GM19372 (cell line): ENCODE measurements around the gene CNTNAP2.

Experiments
- ATAC-seq: cut with Tn5 transposase; IDR thresholded peaks from one replicate; pipeline ENCODE4 v1.9.1; 2021; ENCODE audit warnings: mild to moderate bottlenecking, low read depth, moderate library complexity; ENCODE audit not compliant: unreplicated experiment

CNTNAP2 gene

DNA sequence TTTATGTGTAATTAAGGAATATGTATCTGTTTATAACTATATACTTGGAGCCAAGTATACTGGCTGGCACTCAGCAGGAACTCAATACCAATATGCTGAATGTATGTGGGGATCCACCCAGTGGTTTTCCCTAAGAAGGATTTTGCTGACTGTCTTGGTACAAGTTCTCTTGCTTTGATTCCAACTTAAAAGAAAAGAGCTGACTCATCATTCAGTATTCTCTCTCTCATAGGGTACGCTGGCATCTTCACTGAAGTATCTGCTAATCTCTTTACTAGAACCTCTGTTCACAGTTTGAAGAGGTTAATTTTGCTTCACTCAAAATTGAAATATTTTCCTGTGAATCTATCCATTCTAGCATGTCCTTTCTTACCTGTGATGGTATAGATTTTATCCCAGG is 1044.8 kb downstream of the CNTNAP2 start:
- ATAC-seq = no peak

DNA sequence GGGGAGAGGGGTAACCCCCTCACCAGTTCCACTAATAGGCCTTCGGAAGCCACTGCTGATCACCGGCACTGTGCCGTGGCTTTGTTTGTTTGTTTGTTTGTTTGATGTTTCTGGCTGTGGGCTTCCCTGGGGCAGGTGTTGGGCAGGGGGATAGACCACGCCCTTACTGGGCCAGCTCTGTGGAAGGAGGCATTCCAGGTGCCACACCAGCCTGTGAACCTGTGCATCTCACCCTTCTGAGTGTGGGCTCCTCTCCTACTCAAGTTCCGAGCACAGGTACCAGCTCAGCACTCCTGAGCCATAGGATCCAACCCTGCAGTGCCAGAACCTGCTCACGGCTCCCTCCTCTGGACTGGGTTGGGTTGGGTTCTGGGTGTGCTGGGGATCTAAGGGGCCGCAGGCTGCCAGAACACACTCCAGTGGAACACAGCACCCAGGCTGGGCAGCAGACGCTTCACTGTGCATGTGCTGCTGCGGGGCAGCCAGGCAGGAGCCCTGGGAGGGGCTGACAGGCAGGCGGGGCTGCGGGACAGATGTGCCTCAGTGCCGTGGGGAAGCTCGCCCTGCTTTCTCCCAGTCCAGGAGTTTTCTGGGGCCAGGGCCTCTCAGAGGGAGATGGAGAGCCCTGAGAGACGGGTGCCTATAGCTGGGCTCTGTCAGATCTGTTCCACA is 1053.9 kb downstream of the CNTNAP2 start:
- ATAC-seq = no peak

DNA sequence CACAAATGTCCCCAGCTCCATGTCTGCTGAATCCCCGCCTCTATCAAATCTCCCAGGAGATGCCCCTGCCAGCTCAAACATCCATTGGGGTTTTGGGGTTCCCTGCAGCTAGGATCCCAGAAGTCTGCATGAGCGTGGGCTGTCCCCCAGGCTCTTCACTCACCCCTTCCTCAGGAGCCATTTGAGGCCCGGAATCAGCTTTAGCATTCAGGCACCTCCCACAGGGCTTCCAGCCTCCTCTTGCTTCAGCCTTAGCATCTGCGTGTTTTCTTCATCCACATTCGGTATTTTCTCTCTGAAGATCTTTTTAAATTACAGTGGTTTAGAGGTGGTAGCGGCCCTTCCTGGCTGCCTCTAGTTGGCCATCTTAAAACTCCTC is 1054.4 kb downstream of the CNTNAP2 start:
- no peak for ATAC-seq

DNA sequence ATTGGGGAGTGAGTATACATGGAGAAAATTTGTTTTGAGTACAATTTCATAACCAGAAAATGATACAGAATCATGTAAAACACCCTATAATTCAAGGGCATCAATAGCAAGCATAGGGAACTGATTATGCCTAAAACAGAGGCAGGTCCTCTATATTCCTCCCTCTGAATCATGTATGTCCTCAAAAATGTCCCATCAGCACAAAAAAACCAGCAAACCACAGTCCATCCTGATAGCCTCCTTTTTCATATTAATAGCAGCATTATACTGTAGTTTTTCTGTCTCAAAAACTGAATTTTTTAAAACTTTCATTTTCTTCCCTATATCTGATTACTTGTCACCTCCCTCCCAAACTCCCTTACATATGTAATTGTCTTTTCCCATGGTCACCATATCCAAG is 1057.3 kb downstream of the CNTNAP2 start:
- ATAC-seq = no peak

GRCh38 chr7:147182874-147183273 is 1066.3 kb downstream of the CNTNAP2 start:
- no peak for ATAC-seq

GRCh38 chr7:147183276-147183675 is 1066.7 kb downstream of the CNTNAP2 start:
- ATAC-seq = no peak

GRCh38 chr7:147188467-147188866 is 1071.9 kb downstream of the CNTNAP2 start:
- ATAC-seq = no peak

DNA sequence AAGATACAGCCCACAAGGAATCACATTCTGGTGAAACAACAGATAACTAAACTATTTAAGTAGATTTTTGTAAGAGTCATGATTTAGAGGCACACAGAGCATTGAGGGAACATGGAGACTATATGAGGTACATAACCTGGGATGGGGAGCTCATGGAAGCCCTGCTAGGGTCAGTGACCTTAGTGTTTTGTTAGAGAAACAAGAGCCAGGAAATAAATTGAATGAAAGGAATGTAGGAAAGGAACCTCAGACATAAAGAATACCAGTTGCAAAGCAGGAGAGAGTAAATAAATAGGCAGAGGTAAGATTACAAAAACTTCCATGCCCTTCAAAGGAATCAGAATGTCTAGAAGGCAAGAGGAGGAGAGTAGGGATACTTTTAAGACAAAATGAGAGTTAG is 1076.9 kb downstream of the CNTNAP2 start:
- no peak for ATAC-seq

- no peak for ATAC-seq
Observed at GRCh38 chr7:147196481-147196880, 1079.9 kb downstream of the CNTNAP2 start.

- ATAC-seq = no peak
Observed at GRCh38 chr7:147197006-147197405, 1080.4 kb downstream of the CNTNAP2 start.

DNA sequence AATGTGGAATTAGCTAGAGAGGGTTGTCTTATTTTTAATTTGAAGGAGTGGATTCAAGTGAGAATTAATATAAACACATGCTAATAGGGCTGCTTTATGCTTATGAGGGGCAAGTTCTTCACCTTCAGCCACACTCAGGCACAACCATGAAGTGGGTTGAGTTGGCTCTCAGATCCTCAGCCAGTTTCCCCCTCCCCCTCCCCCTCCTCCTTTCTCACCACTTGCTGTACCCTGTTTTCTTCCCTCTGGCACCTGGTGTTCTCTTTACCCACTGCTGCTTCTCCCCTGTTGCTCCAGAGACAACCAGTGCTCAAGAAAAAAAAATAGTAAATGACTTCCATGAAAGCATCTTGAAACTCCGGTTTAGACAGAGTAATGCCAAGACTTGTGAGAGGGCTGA is 1083.3 kb downstream of the CNTNAP2 start:
- ATAC-seq = no peak

- no peak for ATAC-seq
Observed at GRCh38 chr7:147207988-147208387, 1091.4 kb downstream of the CNTNAP2 start.

DNA sequence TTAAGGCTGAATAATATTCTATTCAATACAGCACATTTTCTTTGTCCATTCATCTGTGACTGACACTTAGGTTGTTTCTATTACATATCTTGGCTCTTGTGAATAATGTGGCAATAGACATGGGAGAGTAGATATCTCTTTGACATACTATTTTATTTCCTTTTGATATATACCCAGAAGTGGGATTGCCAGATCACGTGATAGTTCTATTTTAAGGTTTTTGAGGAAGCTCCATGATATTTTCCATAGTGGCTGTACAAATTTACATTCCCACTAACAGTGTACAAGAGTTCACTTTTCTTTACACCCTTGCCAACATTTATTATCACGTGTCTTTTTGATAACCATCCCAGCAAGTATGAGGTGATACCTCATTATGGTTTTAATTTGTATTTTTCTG is 1114.7 kb downstream of the CNTNAP2 start:
- ATAC-seq = no peak

DNA sequence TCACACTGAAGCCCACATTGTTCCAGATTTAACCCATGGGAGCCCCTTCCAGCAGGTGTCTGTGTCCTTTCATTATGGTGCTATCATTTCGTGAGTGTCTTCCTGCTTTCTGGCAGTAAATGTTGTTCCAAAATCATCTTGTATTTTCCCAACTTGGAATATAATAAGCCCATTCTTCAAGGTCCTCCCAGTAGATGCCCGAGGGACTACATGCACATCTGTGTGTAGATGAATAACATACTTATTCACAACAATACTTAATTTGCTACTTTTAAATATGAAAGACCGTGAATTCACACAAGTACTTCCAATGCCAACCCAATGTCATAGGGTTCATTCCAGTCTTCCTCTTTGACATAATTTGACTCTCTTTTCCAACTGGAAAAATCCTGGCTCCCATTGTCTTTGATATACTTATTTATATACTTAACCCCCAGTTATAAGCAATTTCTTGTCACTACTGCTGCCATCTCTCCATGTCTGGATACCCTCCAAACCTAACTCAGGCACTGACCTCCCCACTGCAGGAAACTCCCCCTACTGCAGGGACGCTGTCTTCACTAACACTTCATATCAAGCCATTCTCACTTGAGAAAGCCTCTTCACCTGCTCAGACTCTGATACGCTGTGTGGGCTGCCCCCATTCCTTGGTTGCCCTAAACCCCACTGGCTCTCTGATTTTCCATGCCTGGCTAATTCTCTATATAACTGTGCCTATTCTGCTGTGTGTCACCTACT is 1119.2 kb downstream of the CNTNAP2 start:
- no peak for ATAC-seq

GRCh38 chr7:147240468-147240867 is 1123.9 kb downstream of the CNTNAP2 start:
- ATAC-seq = no peak

DNA sequence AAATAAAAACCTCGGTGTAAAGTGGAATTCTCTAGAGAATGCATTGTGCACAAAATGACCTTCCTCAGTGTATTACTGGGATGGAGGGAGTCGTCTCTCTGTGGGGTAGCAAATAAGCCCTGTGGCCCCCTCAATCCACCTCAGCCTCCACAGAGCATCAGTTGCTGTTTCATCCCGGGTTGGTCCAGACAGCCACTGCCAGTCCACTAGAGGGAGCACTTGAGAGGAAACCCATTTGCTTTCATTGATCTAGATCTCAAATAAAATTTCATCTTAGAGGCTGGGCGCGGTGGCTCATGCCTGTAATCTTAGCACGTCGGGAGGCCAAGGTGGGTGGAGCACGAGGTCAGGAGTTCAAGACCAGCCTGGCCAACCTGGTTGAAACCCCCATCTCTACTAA is 1128.7 kb downstream of the CNTNAP2 start:
- no peak for ATAC-seq

GRCh38 chr7:147249956-147250355 is 1133.4 kb downstream of the CNTNAP2 start:
- no peak for ATAC-seq

DNA sequence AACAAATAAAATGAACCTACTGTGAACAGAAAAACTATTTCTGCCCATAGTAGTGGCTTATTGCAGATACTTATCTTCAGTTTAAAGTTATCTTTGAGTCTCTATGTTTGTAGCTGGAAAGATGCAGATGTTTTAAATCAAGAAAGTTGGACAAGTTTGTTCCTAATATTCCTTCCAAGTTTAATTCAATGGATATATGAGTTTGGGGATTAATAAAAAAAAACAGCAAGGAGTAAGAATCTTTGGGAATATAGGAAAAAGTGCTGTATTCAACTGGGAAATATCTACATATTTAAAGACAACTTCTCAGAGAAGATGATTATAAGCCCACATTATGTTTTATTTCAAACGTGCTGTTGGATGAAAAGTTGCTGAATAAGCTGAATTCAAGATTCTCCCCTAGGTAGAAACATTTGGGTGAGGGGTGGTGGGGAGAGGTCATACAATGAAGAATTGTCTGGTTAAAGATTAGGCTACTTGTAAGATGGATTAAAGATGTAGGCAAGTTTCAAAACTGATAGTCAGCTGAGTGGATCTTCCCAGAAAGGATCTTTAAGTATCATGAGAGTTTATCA is 1135.2 kb downstream of the CNTNAP2 start:
- no peak for ATAC-seq

- ATAC-seq = no peak
Observed at GRCh38 chr7:147261693-147262092, 1145.1 kb downstream of the CNTNAP2 start.

- no peak for ATAC-seq
Observed at GRCh38 chr7:147265528-147265927, 1148.9 kb downstream of the CNTNAP2 start.

DNA sequence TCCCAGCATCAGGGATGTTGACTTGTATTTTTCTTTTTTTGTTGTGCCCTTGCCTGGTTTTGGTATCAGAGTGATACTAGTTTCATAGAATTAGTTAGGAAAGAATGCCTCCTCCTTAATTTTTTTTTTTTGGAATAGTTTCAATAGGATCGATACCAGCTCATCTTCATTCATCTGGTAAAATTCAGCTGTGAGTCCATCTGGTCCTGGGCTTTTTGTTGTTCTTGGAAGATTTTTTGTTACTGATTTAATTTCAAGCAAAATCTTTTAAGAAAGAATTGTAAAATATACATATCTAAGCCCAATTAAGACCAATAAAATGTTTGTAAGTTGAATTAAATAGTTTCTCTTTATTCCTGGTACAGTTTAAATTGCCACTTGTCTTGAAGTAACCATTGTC is 1159.5 kb downstream of the CNTNAP2 start:
- no peak for ATAC-seq

- no peak for ATAC-seq
Observed at GRCh38 chr7:147276783-147277370, 1160.3 kb downstream of the CNTNAP2 start.
